Embryonic facial prominence (tissue), 1 donor: ENCODE measurements around the gene CD38.

Experiments used
- DNase-seq: peaks from one replicate; pipeline ENCODE4 v3.0.0-alpha.2; 2016; ENCODE audit errors: extremely low spot score

Gene CD38

DNA sequence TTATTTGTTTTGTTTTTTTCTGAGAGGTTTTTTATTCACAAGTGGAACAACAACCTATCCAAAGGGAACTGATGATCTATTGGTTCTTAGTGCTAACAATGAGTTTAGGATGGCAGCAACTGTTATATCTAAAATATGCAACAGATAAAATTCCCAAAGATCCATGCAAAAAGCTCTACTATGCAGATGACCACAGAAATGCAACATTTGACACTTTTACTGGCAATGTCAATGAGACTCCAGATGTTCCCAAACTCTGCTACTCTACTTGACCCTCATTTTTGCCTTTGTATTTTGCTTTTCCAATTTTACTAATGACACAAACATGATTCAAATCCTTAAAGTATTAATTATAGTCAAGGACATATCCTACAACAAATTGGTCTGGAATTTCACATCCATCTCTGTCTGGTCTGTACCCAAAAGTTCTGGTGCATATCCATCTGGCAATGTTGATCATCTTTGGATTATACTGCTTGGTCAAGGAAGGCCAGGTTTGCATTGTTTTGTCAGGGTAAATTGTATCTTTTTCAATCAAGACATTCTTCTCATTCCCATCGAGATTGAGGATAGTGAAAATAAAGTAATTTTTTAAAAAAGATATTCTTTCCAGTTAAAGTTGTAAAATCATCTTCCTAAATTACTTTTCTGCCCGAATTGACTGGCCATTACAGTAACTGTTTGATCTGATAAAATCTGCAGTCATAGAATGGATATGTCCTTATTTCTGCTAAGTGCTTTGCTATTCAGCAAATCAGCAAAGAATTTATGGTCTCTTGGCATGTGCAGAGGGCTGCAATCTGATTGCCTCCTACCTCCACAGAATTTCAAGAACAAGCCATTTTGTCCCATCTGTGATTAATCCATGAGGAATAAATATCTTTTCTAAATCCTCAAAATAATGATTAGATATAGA lies 86.8 kb downstream of the CD38 start:
- DNase-seq = no peak

DNA sequence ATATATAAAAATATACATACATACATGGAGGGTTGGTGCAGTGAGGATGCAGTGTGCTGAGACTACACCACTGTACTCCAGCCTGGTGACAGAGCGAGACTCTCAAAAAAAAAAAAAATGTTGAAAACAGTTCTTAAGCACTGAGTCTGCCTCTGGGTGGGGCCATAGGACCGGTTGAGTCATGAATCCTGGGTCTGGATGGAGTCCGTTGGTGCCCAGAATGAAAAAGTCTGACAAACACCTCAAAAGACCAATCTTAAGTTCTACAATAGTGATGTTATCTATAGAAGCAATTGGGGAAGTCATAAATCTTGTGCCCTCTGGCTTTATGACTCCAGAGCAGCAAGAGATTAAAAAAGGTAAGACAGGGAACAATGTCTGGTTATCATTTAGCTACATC lies 90.0 kb downstream of the CD38 start:
- no peak for DNase-seq

DNA sequence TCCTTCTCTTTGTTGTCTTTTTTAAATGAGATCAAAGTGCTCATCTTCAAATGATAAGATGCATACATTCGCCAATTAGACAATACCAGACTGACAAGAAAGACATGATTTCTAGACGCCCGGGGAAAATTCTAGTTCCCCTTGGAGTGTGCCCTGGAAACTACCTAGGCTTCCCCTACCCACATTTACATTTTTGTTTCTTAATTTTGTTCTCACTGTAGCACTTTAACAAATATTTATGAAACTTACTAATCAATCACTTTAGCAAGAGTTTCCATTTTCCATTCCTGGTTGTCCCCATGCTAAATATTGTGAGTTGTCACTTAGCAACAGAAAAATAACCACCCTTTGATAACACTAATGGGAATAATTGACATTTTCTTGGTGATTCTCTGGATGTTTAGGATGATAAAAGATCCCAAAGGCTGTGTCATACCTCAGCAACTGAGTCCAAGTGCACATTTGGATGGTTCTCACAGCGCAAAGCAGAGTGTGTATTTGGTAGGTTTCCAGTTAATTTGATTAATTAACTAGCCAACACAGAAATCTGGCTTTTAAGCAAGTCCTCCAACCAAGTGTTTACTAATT lies 90.8 kb downstream of the CD38 start:
- no peak for DNase-seq

GRCh38 chr4:15870079-15870478 lies 92.0 kb downstream of the CD38 start:
- no peak for DNase-seq

DNA sequence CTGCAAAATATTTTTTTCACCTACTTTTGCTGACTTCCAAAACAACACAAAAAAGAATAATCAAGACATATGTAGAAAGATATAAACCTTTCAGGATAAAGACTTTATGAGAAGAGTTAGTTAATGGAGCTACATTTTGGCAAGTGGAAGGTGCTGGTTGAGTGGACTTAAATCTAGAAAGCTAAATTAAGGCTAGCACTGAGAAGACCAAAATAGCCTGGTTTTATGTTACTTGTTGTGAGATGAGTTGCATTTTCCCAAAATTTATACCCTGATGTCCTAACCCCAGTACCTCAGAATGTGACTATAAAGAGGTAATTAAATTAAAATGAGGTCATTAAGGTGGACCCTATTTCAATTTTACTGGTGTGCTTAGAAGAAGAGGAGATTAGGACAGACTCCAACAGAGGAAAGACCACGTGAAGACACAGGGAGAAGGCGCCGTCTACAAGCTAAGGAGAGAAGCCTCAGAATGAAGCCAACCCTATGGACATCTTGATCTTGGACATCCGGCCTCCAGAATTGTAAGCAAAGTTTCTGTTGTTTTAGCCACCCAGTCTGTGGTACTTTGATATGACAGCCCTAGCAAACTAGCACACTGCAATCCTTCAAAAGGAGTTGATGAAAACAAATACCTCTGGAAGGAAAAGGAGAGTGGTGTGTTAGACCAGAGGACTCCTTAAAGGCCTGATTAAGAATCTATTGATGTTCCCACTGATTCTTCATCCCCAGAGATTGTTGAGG lies 93.0 kb downstream of the CD38 start:
- no peak for DNase-seq

GRCh38 chr4:15873117-15873516 lies 95.0 kb downstream of the CD38 start:
- no peak for DNase-seq

- no peak for DNase-seq
These were observed 96.5 kb downstream of the CD38 start for GRCh38 chr4:15874671-15875070.

DNA sequence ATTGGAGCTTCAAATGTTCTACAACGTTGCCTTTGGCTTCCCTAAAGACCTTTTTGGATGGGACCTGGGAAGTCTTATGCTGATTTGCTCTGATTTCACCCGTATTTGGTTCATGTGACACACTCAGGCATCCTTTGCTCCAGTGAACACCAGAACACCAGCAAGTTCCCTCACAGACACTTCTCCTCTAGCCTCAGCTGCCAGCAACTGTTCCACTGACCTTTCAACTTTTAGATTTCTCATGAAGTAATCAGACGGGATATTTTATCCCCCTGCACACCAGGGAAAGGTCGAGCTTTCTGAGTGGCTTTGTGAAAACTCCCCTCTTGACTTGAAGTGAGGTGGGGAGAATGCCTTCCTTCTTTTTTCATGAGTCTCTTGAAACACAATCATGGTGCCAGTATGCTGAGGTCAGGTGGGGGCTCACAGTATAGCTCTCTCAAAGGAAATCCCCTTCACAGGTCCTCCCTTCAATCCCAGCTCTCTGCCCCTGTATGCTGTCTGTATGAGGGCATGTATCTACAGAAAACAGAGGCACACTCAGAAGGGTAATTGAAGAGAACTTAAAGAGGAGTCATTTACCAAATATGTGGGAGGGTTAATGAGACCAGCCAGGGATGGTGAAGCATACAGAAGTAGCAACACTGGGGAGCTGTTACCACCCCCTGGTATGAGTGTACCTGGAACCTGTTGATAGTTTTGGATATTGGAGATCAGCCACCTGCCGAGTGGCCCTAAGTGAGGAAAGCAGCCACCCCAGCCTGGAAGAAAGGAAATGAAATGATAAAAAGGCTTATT lies 97.7 kb downstream of the CD38 start:
- no peak for DNase-seq

DNA sequence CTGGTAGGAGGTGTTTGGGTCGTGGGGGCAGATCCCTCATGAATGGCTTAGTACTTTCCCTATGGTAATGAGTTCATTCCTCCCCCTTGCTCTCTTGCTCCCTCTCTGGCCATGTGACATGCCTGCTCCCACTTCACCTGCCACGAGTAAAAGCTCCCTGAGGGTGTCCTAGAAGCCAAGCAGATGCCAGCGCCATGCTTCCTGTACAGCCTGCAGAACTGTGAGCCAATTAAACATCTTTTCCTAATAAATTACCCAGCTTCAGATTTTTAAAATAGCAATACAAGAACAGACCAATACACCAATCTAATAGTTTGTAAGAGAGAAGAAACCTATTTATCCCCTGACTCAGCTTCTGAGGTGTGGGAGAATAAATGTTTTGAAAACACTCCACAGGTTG lies 99.9 kb downstream of the CD38 start:
- no peak for DNase-seq

DNA sequence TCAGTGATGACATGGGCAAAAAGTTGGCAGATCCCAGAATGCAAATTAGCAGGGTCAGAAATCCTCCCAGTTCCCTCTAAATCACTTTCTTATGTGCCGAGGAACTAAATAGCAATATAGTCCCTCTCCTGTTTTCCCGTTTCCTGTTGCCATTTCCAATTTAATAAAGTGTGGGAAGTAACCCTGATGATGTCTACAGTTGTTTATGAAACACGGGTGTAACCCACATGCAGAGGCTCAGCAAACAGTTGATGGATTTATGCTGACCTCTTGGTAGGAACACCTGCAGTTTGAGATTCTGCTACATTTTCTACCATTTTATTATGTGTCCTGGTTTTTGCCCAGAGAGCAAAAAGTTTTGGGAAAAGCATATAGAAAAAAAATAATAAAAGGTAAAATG lies 103.7 kb downstream of the CD38 start:
- DNase-seq = no peak

GRCh38 chr4:15882675-15883086 lies 104.6 kb downstream of the CD38 start:
- DNase-seq = no peak

GRCh38 chr4:15883610-15884243 lies 105.6 kb downstream of the CD38 start:
- DNase-seq = no peak

DNA sequence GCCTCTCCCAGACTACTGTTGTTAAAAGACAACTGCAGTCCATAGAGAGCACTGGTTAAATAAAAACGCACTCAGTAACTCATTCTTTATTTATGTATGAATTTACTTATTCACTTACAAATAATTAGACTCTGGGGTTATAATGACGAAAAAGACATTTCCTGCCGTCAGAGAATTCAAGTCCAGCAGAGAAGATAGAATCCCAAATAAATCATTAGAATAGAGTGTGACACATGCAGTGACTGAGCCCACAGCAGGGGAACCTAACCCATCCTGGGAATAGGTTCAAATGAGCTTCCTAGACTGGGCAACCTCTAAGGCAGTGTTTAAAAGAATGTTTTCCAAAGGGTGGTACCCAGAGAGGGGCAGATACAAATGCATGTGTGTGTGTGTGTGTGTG lies 106.5 kb downstream of the CD38 start:
- no peak for DNase-seq

- DNase-seq = no peak
These were observed 107.3 kb downstream of the CD38 start for GRCh38 chr4:15885422-15885821.

GRCh38 chr4:15888515-15888914 lies 110.4 kb downstream of the CD38 start:
- no peak for DNase-seq

DNA sequence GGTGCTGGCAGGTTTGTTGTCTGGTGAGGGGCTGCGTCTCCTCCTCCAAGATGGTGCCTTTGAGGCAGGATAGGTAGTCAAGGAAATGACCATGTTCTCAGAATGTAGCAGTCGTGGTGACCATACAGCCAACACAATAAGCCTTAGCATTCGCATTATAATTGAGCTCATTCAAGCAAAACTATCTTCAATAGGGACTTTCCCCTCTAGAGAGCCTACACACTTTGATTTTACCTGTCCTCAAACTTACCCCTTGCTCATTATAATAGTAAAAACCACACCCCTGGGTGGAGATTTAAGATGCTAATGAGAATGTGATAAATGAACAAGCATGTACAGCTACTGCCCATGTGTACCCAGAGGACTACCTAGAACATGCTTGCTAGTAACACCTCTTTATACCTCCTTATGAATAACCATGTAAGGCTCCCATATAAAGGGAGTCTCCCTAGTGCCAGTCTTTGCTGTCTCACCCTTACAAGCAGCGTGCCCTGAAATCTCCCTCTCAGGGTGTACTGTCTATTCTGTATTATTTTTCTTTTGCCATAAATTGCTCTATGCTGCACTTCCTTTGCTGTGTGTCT lies 112.2 kb downstream of the CD38 start:
- no peak for DNase-seq

DNA sequence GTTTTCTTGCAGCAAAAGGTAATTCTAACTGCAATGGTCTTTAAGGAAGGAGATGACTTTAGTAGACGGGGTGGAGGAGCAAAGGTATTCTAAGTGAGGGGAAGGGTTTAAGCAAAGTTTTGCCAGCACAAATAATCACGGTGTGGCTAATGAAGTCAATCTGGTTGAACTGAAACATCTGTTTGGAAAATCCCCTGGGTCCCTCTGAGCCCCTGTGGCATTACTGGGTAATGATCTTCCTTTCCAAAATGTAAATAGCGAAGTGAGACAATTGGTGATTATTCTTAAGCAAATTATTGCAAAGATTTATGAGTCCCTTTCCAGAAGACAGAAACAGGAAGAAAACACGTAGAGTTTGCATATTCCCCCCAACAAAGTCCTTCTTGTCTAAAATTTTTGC lies 113.2 kb downstream of the CD38 start:
- no peak for DNase-seq

DNA sequence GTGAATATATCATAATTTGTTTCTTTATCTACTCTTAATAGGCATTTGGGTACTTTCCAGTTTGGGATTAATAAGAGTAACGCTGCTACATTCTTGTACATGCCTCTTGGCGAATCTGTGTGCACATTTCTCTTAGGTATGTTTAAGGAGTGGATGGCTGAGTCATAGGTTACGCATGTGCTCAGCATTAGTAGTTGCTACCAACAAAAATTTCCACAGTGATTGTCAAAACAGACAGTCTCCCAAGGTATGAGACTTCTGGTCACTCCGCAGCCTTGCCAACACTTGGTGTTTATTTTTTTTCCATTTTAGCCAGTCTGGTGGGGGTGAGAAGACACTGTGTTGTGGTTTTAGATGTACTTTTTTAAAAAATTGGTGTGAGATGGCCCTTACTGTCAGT lies 115.8 kb downstream of the CD38 start:
- peak; percentile 24 for DNase-seq

- no peak for DNase-seq
These were observed 116.3 kb downstream of the CD38 start for GRCh38 chr4:15894393-15894792.

DNA sequence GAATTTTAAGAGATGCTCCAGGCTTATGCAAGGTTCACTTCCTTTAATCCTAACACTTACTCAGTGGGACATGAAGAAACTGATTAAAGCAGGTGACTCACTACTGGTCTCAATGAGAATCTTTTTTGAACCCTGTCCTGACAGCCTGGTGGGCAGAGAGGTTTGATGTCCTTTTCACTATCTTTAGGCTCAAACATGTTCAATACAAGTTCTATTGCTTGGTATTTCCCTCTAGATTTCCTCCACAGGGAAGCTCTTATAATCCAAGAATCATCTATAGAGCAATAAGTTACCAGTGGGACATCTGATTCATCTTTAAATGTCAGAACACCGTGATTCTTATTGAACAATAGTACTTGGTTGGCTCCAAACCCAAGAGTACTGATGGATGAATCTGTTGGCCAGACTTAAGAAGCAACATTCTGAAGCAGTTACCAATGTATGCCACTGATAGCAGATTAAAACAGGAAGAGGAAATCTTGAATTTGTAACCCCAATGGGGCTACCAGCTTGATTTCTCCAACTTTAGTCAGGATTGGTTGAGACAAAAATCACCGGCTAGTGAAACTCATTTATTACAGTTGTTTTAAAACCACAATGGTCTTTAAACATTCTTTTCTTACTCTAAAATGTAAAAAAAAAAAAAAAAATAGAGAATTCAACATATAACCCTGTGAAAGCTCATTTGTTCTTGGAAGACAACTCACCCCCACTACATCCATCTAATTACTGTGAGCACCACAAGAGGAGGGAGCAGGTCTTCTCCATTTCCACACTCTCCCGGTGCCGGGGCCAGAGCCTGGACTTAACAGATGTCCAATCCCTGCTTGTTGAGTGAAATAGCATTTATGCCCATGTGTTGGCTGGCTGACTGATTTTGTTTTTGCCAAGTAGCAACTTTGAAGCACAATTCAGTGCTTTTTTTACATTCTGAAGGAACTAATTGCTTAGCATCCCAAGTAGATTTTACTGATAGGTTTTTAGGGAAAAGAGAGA lies 117.1 kb downstream of the CD38 start:
- DNase-seq = no peak
